Adipocyte (in vitro differentiated cells): ENCODE measurements around the gene RPL37A.

Experiments used
- DNase-seq: peaks from one replicate; pipeline ENCODE4 v3.0.0-alpha.2; 2015; ENCODE audit warnings: low read depth
- H3K27me3 ChIP-seq: replicated peaks from 2 replicates; pipeline ENCODE4 v1.7.0; 2013; ENCODE audit warnings: mild to moderate bottlenecking, low read length, moderate library complexity; ENCODE audit not compliant: control insufficient read depth, insufficient read depth
- H3K36me3 ChIP-seq: 2 replicates; pipeline ENCODE4 v1.7.0; 2013; ENCODE audit warnings: low read length, mild to moderate bottlenecking, moderate library complexity; ENCODE audit not compliant: control insufficient read depth, insufficient read depth, severe bottlenecking
- H3K4me1 ChIP-seq: 2 replicates; pipeline ENCODE4 v1.7.0; 2013; ENCODE audit warnings: mild to moderate bottlenecking, low read length, moderate library complexity; ENCODE audit not compliant: control insufficient read depth, insufficient read depth
- H3K4me3 ChIP-seq: 2 replicates; pipeline ENCODE4 v1.7.0; 2013; ENCODE audit warnings: mild to moderate bottlenecking, low read length, moderate library complexity
- H3K9ac ChIP-seq: 2 replicates; pipeline ENCODE4 v1.7.0; 2013; ENCODE audit warnings: mild to moderate bottlenecking, low read length, moderate library complexity
- H3K9me3 ChIP-seq: 2 replicates; pipeline ENCODE4 v1.7.0; 2013; ENCODE audit warnings: mild to moderate bottlenecking, low read length, moderate library complexity; ENCODE audit not compliant: control insufficient read depth

The RPL37A gene

GRCh38 chr2:216474925-216475670, 23.5 kb upstream of the RPL37A start:
- H3K36me3 ChIP-seq, result peaks cover 60% of the 10 kb centered on the region
- no peaks in the 10 kb centered on the region for H3K9me3 ChIP-seq
- no peaks in the 10 kb centered on the region for H3K27me3 ChIP-seq
- no peak for DNase-seq
- no peaks in the 10 kb centered on the region for H3K4me1 ChIP-seq
- H3K9ac ChIP-seq, result no peak overlapping the region
- no peak overlapping the region for H3K4me3 ChIP-seq

DNA sequence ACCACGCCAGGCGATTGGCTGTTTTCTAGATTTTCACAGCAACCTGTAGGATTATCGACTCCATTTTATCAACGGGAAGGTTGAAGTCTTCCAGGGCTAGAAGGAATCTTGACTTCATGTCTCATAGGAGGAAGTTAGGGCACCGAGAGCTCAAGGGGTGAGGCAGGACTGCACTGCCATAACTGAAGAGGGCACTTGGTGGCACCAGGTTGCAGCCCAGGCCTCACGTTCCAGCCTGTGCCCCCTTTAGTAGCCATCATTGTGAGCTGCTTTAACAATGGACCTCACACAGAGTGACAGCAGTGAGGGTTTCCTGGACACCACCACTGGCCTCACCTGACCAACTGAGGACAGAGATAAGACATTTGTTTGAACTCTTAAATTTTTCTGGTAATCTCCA, 22.9 kb upstream of the RPL37A start:
- H3K4me3 ChIP-seq, result no peak overlapping the region
- H3K36me3 ChIP-seq, result peaks cover 63% of the 10 kb centered on the region
- no peaks in the 10 kb centered on the region for H3K27me3 ChIP-seq
- no peaks in the 10 kb centered on the region for H3K4me1 ChIP-seq
- no peak for DNase-seq
- H3K9me3 ChIP-seq, result no peaks in the 10 kb centered on the region
- H3K9ac ChIP-seq, result no peak overlapping the region

GRCh38 chr2:216477283-216478035, 21.2 kb upstream of the RPL37A start:
- Histone ChIP-seq H3K36me3 (peaks cover 56% of the 10 kb centered on the region), H3K9me3 (no peaks in the 10 kb centered on the region), H3K27me3 (no peaks in the 10 kb centered on the region), H3K4me3 (no peak overlapping the region), H3K4me1 (no peaks in the 10 kb centered on the region), H3K9ac (no peak overlapping the region)
- DNase-seq, result no peak

GRCh38 chr2:216478151-216478550, 20.5 kb upstream of the RPL37A start:
- peak; percentile 51 for DNase-seq

DNA sequence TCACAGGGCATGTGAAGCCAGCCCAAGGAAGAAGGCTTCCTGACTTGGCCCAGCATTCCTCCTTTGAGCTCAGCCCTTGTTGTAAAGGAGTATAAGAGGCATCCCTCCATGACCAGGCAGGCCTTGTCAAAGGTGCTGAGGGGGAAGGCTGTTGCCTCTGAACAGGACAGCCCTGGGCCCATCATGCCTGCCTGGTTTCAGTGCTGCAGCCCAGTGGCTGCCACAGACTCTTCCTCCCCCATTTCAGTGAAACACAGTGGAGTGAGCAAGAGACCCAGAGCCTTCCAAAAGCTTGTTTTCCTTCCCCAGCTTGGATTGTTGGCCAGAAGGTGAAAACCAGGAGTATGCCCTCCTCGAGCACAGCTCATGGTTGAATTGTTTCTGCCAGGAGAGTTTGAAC, 19.9 kb upstream of the RPL37A start:
- Histone ChIP-seq H3K36me3 (peaks cover 56% of the 10 kb centered on the region), H3K4me1 (no peaks in the 10 kb centered on the region), H3K4me3 (no peak overlapping the region), H3K9me3 (no peaks in the 10 kb centered on the region), H3K27me3 (no peaks in the 10 kb centered on the region), H3K9ac (no peak overlapping the region)
- DNase-seq, result no peak

More at GRCh38 chr2:216478151-216478550, 20.5 kb upstream of the RPL37A start:
- Histone ChIP-seq H3K9me3 (no peaks in the 10 kb centered on the region), H3K27me3 (no peaks in the 10 kb centered on the region), H3K9ac (no peak overlapping the region), H3K4me1 (no peaks in the 10 kb centered on the region), H3K36me3 (peaks cover 58% of the 10 kb centered on the region), H3K4me3 (no peak overlapping the region)

DNA sequence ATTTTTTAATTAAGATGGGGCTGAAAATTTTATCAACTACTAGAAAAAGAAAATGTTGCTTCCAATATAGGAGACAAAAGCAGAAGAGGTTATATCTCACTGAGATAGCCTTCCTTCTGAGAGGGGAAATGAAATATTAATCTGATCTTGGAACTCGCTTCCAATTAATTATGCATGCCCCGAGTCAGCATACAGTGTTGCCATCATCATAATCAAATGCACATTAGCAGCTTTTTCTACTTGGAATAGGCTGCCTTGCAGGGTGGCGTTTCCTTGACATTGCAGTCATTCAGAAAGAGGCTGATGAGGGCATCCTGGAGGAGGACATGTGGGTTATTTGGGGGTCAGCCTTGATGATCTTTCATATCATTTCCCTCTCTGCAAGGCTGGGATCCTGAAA, 18.4 kb upstream of the RPL37A start:
- no peak overlapping the region for H3K4me3 ChIP-seq
- H3K36me3 ChIP-seq, result peaks cover 53% of the 10 kb centered on the region
- H3K9ac ChIP-seq, result no peak overlapping the region
- H3K4me1 ChIP-seq, result no peaks in the 10 kb centered on the region
- no peaks in the 10 kb centered on the region for H3K27me3 ChIP-seq
- no peaks in the 10 kb centered on the region for H3K9me3 ChIP-seq
- no peak for DNase-seq

DNA sequence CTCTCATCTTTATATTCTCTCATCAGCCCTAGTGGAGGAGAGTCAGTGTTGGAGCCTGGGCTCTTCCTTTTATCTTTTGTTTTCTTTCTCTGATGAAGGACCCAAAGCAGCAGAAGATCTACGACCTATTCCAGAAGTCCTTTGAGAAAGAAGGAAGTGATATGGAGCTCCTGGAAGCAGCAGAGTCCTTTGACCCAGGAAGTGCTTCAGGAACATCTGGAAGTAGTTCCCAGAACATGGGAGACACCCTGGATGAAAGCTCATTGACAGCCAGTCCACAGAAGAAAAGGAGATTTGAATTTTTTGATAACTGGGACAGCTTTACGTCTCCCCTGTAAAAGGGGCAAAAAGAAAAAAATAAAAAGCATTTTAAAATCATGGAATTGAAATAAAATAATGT, 16.0 kb upstream of the RPL37A start:
- H3K4me3 ChIP-seq, result no peak overlapping the region
- H3K36me3 ChIP-seq, result peaks cover 33% of the 10 kb centered on the region
- DNase-seq, result no peak
- no peaks in the 10 kb centered on the region for H3K4me1 ChIP-seq
- H3K9ac ChIP-seq, result no peak overlapping the region
- no peaks in the 10 kb centered on the region for H3K9me3 ChIP-seq
- no peaks in the 10 kb centered on the region for H3K27me3 ChIP-seq

GRCh38 chr2:216485237-216485636, 13.4 kb upstream of the RPL37A start:
- Histone ChIP-seq H3K9me3 (no peaks in the 10 kb centered on the region), H3K4me1 (peaks cover 7% of the 10 kb centered on the region), H3K4me3 (no peak overlapping the region), H3K9ac (no peak overlapping the region), H3K27me3 (no peaks in the 10 kb centered on the region), H3K36me3 (peaks cover 13% of the 10 kb centered on the region)
- DNase-seq, result no peak

GRCh38 chr2:216485745-216486144, 12.9 kb upstream of the RPL37A start:
- Histone ChIP-seq H3K9me3 (no peaks in the 10 kb centered on the region), H3K4me1 (peaks cover 7% of the 10 kb centered on the region), H3K9ac (no peak overlapping the region), H3K4me3 (no peak overlapping the region), H3K36me3 (peaks cover 10% of the 10 kb centered on the region), H3K27me3 (no peaks in the 10 kb centered on the region)
- no peak for DNase-seq

DNA sequence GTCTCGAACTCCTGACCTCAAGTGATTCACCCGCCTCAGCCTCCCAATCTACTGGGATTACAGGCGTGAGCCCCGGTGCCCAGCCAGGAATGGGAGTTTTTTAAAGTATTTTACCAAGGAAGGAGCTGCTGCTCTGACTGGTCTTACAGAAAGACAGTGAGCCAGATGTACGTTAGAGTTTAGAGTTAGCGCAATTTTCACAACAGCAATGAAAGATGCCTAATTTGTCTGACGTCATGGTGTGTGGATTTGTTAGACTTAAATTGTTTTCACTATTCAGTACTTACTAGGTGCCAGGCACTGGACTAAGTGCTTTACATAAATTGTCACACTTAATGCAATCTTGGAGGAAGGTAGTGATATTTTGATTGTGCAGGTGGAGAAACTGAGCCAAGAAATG, 12.4 kb upstream of the RPL37A start:
- peaks cover 7% of the 10 kb centered on the region for H3K4me1 ChIP-seq

GRCh38 chr2:216486708-216487107, 11.9 kb upstream of the RPL37A start:
- H3K9ac ChIP-seq, result no peak overlapping the region
- no peak overlapping the region for H3K4me3 ChIP-seq
- H3K27me3 ChIP-seq, result no peaks in the 10 kb centered on the region
- H3K9me3 ChIP-seq, result no peaks in the 10 kb centered on the region
- peaks cover 10% of the 10 kb centered on the region for H3K36me3 ChIP-seq
- DNase-seq, result no peak
- H3K4me1 ChIP-seq, result peaks cover 8% of the 10 kb centered on the region

More for the DNA sequence above, 12.4 kb upstream of the RPL37A start:
- DNase-seq, result no peak
- no peaks in the 10 kb centered on the region for H3K27me3 ChIP-seq
- H3K9me3 ChIP-seq, result no peaks in the 10 kb centered on the region
- H3K9ac ChIP-seq, result no peak overlapping the region
- H3K4me3 ChIP-seq, result no peak overlapping the region
- H3K36me3 ChIP-seq, result peaks cover 10% of the 10 kb centered on the region
